ENCODE measurements around the gene SP140L.
A peak's percentile ranks its signal among the peaks of the same experiment; 100 is the strongest.
"Not testable (repeated sequence)": the region's sequence is repeated elsewhere in the genome, so short reads cannot be mapped to it uniquely, and the experiment has no call there.

SP140L gene

GRCh38 chr2:230358305-230358704 lies 31.3 kb downstream of the SP140L start:
- no peak for DNase-seq (ENCODE audit: low read depth in 1 of 2, low spot score in 1 of 2)
- in situ Hi-C loops (cut with HindIII; ENCODE audit: low pct_unique_long_range_greater_than_20kb, low sequenced_read_pairs), result no loop called here
- no peak for TF ChIP-seq JUND (IDR thresholded peaks at IDR 0.05; ENCODE audit: low read depth)

GRCh38 chr2:230360028-230360427 lies 33.0 kb downstream of the SP140L start:
- in situ Hi-C loops (cut with HindIII; ENCODE audit: low pct_unique_long_range_greater_than_20kb, low sequenced_read_pairs), result no loop called here
- DNase-seq (ENCODE audit: low read depth in 1 of 2, low spot score in 1 of 2), result peak in 1 of 2 experiments; percentile 64
- TF ChIP-seq JUND (IDR thresholded peaks at IDR 0.05; ENCODE audit: low read depth), result no peak

DNA sequence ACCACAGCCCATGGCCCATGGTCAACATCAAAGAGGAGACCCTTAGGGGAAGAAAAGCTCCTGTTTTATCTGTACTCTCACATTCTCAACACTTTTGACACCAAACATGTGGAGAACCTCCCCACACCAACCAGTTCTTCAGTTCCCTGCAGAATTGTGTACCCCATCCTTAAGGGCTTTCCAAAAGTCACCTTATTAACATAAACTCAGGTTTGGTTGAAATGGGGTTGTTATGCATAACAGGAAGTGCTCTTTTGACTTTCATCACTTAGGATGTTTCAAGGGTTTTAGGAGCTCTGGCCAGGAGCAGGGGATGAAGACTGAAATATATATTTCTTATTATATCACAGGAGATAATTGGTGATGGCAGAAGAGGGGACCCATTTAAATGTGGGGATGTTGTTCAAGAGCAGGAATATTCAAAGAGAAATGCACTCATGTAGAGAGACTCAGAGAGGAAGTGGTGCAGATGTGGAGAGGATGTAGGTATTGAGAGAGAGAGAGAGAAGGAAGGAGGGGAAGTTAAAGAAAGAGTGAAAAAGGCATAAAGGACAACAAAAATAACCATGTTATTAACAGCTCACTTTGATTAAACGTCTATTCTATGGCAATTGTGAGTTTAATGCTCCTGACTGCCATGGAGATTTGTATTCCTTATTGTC lies 35.2 kb downstream of the SP140L start:
- TF ChIP-seq JUND (IDR thresholded peaks at IDR 0.05; ENCODE audit: low read depth), result no peak
- in situ Hi-C loops (cut with HindIII; ENCODE audit: low pct_unique_long_range_greater_than_20kb, low sequenced_read_pairs), result no loop called here
- DNase-seq (ENCODE audit: low read depth in 1 of 2, low spot score in 1 of 2), result no peak

GRCh38 chr2:230382108-230382507 lies 55.1 kb downstream of the SP140L start:
- no peak for DNase-seq (ENCODE audit: low read depth in 1 of 2, low spot score in 1 of 2)
- TF ChIP-seq JUND (IDR thresholded peaks at IDR 0.05; ENCODE audit: low read depth), result no peak
- in situ Hi-C loops (cut with HindIII; ENCODE audit: low pct_unique_long_range_greater_than_20kb, low sequenced_read_pairs), result no loop called here

DNA sequence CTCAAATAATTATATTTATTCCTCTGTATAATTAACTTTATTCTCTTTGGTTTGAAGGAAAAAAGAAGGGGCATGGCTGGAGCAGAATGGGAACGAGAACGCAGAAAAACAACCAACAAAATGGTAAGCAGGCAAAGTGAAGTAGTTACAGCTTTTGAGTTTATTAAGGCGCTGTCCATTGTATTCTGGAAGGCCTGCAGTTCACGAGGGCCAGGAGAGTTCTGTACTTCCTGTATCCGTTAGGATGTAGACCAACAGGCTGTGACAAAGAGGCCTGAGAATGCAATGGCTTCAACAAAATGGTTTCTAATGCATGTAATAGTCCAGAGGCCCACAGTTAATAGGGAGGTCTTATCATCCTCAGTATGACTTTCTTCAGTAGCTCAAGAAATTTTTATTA lies 56.5 kb downstream of the SP140L start:
- no peak for DNase-seq (ENCODE audit: low read depth in 1 of 2, low spot score in 1 of 2)
- in situ Hi-C loops (cut with HindIII; ENCODE audit: low pct_unique_long_range_greater_than_20kb, low sequenced_read_pairs), result no loop called here
- TF ChIP-seq JUND (IDR thresholded peaks at IDR 0.05; ENCODE audit: low read depth), result no peak

DNA sequence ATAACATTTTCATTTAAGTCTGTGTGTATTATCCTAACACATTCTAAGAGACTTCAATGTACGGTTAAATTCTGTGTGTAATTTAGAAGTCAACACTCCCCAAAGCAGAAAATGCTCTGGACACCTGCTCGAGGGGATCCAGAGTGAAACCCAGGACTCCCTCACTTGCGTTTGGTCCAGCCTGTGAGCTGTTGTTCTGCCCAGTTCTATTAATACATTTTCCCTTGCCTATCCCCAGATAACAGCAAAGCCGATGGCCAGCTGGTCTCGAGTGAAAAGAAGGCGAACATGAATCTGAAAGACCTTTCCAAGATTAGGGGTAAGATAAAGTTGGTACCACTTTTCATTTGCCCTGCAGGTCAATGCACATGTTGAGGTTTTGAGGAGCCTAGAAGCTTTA lies 58.0 kb downstream of the SP140L start:
- no peak for TF ChIP-seq JUND (IDR thresholded peaks at IDR 0.05; ENCODE audit: low read depth)
- in situ Hi-C loops (cut with HindIII; ENCODE audit: low pct_unique_long_range_greater_than_20kb, low sequenced_read_pairs), result no loop called here
- no peak for DNase-seq (ENCODE audit: low read depth in 1 of 2, low spot score in 1 of 2)

DNA sequence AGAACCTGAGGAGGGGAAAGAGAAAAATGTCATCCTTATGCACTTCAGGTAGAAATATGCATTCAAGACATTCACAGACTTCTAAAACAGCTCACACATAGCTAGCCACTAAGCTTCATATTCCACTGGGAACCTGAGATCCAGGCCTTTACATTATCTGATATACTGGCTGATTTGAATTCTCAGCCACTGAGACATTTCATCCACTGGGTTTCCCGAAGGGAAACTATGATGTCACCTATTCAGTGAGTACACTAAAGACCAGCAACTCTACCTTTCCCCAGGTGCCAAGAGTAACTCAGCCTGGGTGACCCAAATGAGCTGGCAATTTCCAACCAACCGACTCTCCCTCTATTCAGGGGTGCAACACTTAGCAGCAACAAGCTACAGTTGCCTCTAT lies 67.3 kb downstream of the SP140L start:
- no peak for DNase-seq (ENCODE audit: low read depth in 1 of 2, low spot score in 1 of 2)
- no peak for TF ChIP-seq JUND (IDR thresholded peaks at IDR 0.05; ENCODE audit: low read depth)
- in situ Hi-C loops (cut with HindIII; ENCODE audit: low pct_unique_long_range_greater_than_20kb, low sequenced_read_pairs), result no loop called here

- in situ Hi-C loops (cut with HindIII; ENCODE audit: low pct_unique_long_range_greater_than_20kb, low sequenced_read_pairs), result not testable (repeated sequence)
Observed at GRCh38 chr2:230398698-230399097, 71.7 kb downstream of the SP140L start.

DNA sequence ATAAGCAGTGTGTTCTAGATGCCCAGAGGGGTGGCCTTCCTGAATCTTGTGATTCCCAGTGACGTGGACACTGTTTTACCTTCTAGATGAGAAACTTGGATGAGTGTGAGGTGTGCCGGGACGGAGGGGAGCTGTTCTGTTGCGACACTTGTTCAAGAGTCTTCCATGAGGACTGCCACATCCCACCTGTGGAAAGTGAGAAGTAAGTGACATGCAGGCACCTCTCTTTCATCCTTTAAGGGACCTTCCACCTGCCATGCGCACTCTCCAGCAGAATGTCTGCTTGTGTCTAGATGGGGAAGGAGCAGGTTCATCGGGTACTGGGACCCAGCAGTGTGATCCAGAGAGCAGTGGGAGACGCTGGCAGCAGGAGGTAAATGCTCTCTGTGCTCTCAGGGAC lies 73.0 kb downstream of the SP140L start:
- in situ Hi-C loops (cut with HindIII; ENCODE audit: low pct_unique_long_range_greater_than_20kb, low sequenced_read_pairs), result no loop called here
- no peak for TF ChIP-seq JUND (IDR thresholded peaks at IDR 0.05; ENCODE audit: low read depth)
- DNase-seq (ENCODE audit: low read depth in 1 of 2, low spot score in 1 of 2), result no peak

More at GRCh38 chr2:230398698-230399097, 71.7 kb downstream of the SP140L start:
- DNase-seq (ENCODE audit: low read depth in 1 of 2, low spot score in 1 of 2), result not testable (repeated sequence)

- no peak for DNase-seq (ENCODE audit: low read depth in 1 of 2, low spot score in 1 of 2)
- TF ChIP-seq JUND (IDR thresholded peaks at IDR 0.05; ENCODE audit: low read depth), result no peak
- in situ Hi-C loops (cut with HindIII; ENCODE audit: low pct_unique_long_range_greater_than_20kb, low sequenced_read_pairs), result no loop called here
Observed at GRCh38 chr2:230400454-230400853, 73.5 kb downstream of the SP140L start.

- DNase-seq (ENCODE audit: low read depth in 1 of 2, low spot score in 1 of 2); in situ Hi-C loops (cut with HindIII; ENCODE audit: low pct_unique_long_range_greater_than_20kb, low sequenced_read_pairs): not testable (repeated sequence)
Observed at GRCh38 chr2:230401026-230401425, 74.0 kb downstream of the SP140L start.

DNA sequence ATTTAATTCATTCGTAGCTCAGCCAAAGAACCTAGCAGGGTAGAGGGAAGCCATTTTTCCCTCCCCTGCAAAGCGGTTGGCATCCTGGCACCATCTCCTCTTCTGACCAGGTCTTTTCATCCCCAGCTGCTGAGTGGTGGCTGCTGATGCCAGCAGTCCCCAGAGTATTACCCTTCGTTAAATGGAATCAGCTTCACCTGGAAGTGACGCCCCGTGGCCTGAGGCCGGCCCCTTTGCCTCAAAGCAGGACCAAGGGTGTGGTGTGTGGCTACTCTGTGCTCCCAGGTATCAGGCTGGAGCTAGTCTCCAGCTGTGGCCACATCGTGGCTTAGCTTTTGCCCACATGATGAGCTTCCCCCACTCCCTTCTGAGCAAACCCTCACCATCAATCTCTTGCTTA lies 76.8 kb downstream of the SP140L start:
- in situ Hi-C loops (cut with HindIII; ENCODE audit: low pct_unique_long_range_greater_than_20kb, low sequenced_read_pairs), result no loop called here
- no peak for TF ChIP-seq JUND (IDR thresholded peaks at IDR 0.05; ENCODE audit: low read depth)
- DNase-seq (ENCODE audit: low read depth in 1 of 2, low spot score in 1 of 2), result no peak

DNA sequence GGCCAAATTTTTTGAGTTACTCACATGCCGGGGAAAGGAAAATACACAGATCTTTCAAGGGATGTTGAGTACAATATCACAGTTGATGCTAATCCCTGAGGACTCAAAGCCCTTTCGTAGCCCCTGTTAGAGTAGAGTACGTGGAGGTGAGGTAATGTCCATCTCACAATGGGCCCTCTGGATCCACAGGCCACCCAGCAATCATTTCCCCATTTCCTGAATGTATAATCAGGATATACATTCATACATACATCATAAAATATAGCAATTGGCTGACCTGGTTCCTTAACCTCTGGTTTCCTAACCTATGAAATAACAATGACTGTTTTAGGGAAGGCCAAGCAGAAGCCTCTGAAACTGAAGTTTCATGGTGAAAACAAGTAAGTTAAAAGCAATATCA lies 78.8 kb downstream of the SP140L start:
- in situ Hi-C loops (cut with HindIII; ENCODE audit: low pct_unique_long_range_greater_than_20kb, low sequenced_read_pairs), result no loop called here
- no peak for DNase-seq (ENCODE audit: low read depth in 1 of 2, low spot score in 1 of 2)
- TF ChIP-seq JUND (IDR thresholded peaks at IDR 0.05; ENCODE audit: low read depth), result no peak

- in situ Hi-C loops (cut with HindIII; ENCODE audit: low pct_unique_long_range_greater_than_20kb, low sequenced_read_pairs), result no loop called here
- TF ChIP-seq JUND (IDR thresholded peaks at IDR 0.05; ENCODE audit: low read depth), result no peak
- no peak for DNase-seq (ENCODE audit: low read depth in 1 of 2, low spot score in 1 of 2)
Observed at GRCh38 chr2:230408244-230408842, 81.3 kb downstream of the SP140L start.

- DNase-seq (ENCODE audit: low read depth in 1 of 2, low spot score in 1 of 2); in situ Hi-C loops (cut with HindIII; ENCODE audit: low pct_unique_long_range_greater_than_20kb, low sequenced_read_pairs): not testable (repeated sequence)
Observed at GRCh38 chr2:230409316-230409715, 82.3 kb downstream of the SP140L start.

Data from T47D (cell line).